ENCODE data around the gene SRD5A1.

Gene SRD5A1

DNA sequence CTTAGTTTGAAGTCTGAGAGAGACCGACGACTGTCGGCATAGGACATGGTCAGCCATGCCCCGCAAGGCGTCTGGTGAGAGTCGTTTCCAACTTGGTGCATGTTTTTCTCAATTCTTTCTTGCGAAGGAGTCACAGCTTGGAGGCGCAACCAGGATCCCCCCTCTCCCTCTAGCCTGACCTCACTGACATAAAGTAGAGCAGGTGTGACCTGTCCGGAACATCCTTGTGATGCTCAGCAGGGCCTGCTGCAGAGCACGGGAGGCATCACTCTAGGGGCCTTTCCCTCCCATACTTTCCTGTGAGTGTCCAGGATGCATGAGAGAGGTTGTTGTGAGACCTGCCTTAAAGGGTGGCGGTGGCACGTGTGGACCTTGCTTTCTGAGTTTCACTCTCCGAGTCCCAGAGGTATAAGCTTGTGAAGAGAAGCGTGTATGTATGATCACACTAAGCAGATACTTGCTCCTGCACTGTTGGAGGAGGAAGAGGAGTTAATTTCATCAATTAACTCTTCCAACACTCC, 85.0 kb downstream of the SRD5A1 start:
- H3K36me3 ChIP-seq (ENCODE audit: control insufficient read depth, insufficient read depth, low read length) = peaks cover 8% of the 10 kb centered on the region; the same call in 1 of the 2 replicates
- peaks cover 34% of the 10 kb centered on the region for H3K4me1 ChIP-seq (ENCODE audit: control insufficient read depth, insufficient read depth, low read length)
- H3K9me3 ChIP-seq (ENCODE audit: control insufficient read depth, insufficient read depth, low read length) = no peaks in the 10 kb centered on the region
- no peak overlapping the region for H3K9ac ChIP-seq (ENCODE audit: low read depth, low read length)
- H3K27ac ChIP-seq (ENCODE audit: low read depth, low read length) = no peak overlapping the region
- H3K27me3 ChIP-seq (ENCODE audit: control insufficient read depth, insufficient read depth, low read length) = no peaks in the 10 kb centered on the region
- H3K4me3 ChIP-seq (ENCODE audit: low read depth, low read length) = no peak overlapping the region

DNA sequence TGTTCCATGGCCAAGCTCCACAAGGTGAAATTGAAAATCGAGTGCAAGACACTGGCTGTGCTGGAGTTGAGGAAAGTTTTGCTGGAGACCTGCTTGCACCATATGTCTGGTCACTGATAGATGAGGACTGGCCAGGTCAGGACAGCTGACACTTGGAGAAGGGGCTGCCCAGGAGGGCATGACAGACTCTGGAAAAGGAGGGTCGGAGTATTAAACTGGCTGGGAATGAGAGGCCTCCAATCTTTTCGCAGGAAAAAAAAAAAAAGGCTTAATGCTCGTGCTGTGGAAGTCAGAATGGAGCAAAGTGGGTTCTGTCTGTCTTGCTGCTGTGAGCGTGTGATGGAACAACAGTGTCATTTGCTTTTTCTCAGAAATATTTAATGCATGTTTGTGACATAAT, 85.5 kb downstream of the SRD5A1 start:
- Histone ChIP-seq H3K27ac (ENCODE audit: low read depth, low read length) (no peak overlapping the region), H3K27me3 (ENCODE audit: control insufficient read depth, insufficient read depth, low read length) (no peaks in the 10 kb centered on the region), H3K4me1 (ENCODE audit: control insufficient read depth, insufficient read depth, low read length) (peaks cover 34% of the 10 kb centered on the region), H3K36me3 (ENCODE audit: control insufficient read depth, insufficient read depth, low read length) (peaks cover 8% of the 10 kb centered on the region), H3K9ac (ENCODE audit: low read depth, low read length) (no peak overlapping the region), H3K9me3 (ENCODE audit: control insufficient read depth, insufficient read depth, low read length) (no peaks in the 10 kb centered on the region), H3K4me3 (ENCODE audit: low read depth, low read length) (no peak overlapping the region)

DNA sequence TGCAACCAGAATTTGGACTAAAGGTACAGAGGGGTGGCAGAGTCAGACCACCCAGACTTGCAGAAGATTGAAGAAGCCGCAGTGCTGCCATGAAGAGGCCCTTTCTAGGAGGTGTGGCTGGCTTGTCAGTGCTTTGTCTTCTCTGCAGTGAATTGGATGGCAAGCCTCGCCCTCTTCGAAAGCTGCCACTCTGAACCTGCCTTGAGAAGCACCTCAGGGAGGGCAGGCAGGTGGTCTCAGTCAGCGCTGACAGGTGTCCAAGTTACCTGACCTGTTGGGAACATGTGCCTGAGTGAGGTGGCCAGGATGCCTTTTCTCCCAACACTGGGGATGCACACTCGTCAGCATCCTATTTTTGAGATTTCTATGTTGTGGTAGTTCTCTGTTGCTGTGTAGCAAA, 86.2 kb downstream of the SRD5A1 start:
- H3K9ac ChIP-seq (ENCODE audit: low read depth, low read length) = no peak overlapping the region
- no peak overlapping the region for H3K4me3 ChIP-seq (ENCODE audit: low read depth, low read length)
- H3K36me3 ChIP-seq (ENCODE audit: control insufficient read depth, insufficient read depth, low read length) = peaks cover 8% of the 10 kb centered on the region
- no peaks in the 10 kb centered on the region for H3K27me3 ChIP-seq (ENCODE audit: control insufficient read depth, insufficient read depth, low read length)
- no peak overlapping the region for H3K27ac ChIP-seq (ENCODE audit: low read depth, low read length)
- no peaks in the 10 kb centered on the region for H3K9me3 ChIP-seq (ENCODE audit: control insufficient read depth, insufficient read depth, low read length)
- H3K4me1 ChIP-seq (ENCODE audit: control insufficient read depth, insufficient read depth, low read length) = peaks cover 34% of the 10 kb centered on the region

DNA sequence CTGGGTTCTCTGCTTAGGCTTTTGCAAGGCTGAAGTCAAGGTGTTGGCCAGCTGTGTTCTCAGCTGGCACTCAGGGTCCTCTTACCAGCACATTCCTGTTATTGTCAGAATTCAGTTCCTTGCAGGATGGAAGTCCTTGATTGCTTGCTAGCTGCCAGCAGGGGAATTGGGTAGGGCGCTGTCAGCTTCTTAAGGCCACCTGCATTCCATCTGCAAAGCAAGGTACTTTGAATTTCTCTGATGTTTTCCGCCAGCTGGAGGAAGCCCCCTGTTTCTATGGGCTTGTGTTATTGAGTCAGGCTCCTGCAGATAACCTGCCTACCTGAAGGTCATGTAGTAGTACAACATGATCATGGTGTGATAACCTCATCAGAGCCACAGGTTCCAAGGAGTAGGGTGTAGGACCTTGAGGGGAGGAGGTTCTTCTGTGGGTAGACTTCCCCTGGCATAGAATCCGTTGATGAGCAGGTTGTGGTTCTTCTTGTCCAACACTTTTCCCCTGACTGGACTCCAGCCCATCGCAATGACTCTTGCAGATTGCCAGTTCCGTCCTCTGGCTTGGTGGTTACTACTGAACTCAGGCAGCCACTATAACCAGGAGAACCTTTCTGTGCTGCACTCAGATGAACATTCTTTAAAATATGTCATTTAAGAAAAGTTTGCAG, 86.8 kb downstream of the SRD5A1 start:
- no peaks in the 10 kb centered on the region for H3K9me3 ChIP-seq (ENCODE audit: control insufficient read depth, insufficient read depth, low read length)
- H3K36me3 ChIP-seq (ENCODE audit: control insufficient read depth, insufficient read depth, low read length) = peaks cover 8% of the 10 kb centered on the region
- H3K27ac ChIP-seq (ENCODE audit: low read depth, low read length) = no peak overlapping the region
- no peak overlapping the region for H3K4me3 ChIP-seq (ENCODE audit: low read depth, low read length)
- H3K27me3 ChIP-seq (ENCODE audit: control insufficient read depth, insufficient read depth, low read length) = no peaks in the 10 kb centered on the region
- no peak overlapping the region for H3K9ac ChIP-seq (ENCODE audit: low read depth, low read length)
- peaks cover 33% of the 10 kb centered on the region for H3K4me1 ChIP-seq (ENCODE audit: control insufficient read depth, insufficient read depth, low read length)

DNA sequence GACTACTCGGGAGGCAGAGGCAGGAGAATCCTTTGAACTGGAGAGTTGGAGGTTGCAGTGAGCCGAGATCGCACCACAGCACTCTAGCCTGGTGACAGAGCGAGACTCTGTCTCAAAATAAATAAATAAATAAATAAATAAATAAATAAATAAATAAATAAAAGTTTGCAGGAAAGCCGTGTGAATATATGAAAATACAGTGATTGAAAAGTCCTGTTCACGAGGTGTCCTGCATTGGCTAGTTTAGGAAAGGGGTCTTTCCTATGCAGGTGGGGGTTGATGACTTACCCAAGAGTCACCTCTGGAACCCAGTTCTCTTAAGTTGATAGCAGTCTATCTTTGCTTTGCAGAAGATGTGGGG, 87.3 kb downstream of the SRD5A1 start:
- no peaks in the 10 kb centered on the region for H3K27me3 ChIP-seq (ENCODE audit: control insufficient read depth, insufficient read depth, low read length)
- H3K4me1 ChIP-seq (ENCODE audit: control insufficient read depth, insufficient read depth, low read length) = peaks cover 28% of the 10 kb centered on the region
- no peak overlapping the region for H3K9ac ChIP-seq (ENCODE audit: low read depth, low read length)
- H3K27ac ChIP-seq (ENCODE audit: low read depth, low read length) = no peak overlapping the region
- no peaks in the 10 kb centered on the region for H3K9me3 ChIP-seq (ENCODE audit: control insufficient read depth, insufficient read depth, low read length)
- H3K4me3 ChIP-seq (ENCODE audit: low read depth, low read length) = no peak overlapping the region
- H3K36me3 ChIP-seq (ENCODE audit: control insufficient read depth, insufficient read depth, low read length) = peaks cover 11% of the 10 kb centered on the region

DNA sequence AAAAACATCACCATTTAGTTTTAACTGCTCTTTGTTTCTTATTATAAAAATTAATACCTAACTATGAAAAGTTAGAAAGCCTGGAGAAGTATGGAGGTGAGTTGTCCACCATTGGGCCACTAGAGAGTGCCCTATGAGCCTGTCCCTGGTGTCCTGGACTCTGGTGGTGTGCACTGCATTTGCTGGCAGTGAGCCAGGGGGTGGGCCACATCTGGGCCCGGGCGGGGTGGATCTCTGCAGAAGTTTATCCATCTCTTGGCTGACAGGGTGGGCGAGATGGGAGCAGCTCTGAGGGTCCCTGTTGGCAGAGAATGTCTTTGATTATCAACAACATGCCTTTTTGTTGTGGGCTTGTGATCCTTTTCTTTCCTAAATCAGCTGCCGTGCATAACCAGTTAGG, 88.2 kb downstream of the SRD5A1 start:
- H3K4me3 ChIP-seq (ENCODE audit: low read depth, low read length) = no peak overlapping the region
- H3K4me1 ChIP-seq (ENCODE audit: control insufficient read depth, insufficient read depth, low read length) = peaks cover 20% of the 10 kb centered on the region
- no peaks in the 10 kb centered on the region for H3K9me3 ChIP-seq (ENCODE audit: control insufficient read depth, insufficient read depth, low read length)
- H3K27ac ChIP-seq (ENCODE audit: low read depth, low read length) = no peak overlapping the region
- H3K9ac ChIP-seq (ENCODE audit: low read depth, low read length) = no peak overlapping the region
- H3K27me3 ChIP-seq (ENCODE audit: control insufficient read depth, insufficient read depth, low read length) = no peaks in the 10 kb centered on the region
- peaks cover 10% of the 10 kb centered on the region for H3K36me3 ChIP-seq (ENCODE audit: control insufficient read depth, insufficient read depth, low read length)

DNA sequence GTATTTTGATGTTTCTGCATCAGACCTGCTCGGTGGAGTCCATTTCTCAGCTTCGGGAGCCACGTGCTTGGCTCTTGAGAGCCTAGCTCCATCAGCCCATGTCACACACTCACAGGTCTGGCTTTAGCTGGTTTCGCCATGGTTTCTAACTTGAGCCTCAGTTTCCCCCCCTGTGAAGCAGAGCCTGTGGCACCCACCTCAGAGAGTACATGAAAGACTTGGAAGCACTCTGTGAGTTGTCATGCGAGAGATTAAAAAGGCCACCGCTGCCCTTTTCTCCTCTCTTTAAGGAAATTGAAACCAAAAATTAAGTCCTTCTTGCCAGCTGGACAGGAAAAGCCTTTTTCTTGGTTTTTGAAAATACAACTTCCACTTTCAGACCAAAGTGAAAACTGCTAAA, 88.8 kb downstream of the SRD5A1 start:
- Histone ChIP-seq H3K27me3 (ENCODE audit: control insufficient read depth, insufficient read depth, low read length) (no peaks in the 10 kb centered on the region), H3K9ac (ENCODE audit: low read depth, low read length) (no peak overlapping the region), H3K4me3 (ENCODE audit: low read depth, low read length) (no peak overlapping the region), H3K27ac (ENCODE audit: low read depth, low read length) (no peak overlapping the region), H3K4me1 (ENCODE audit: control insufficient read depth, insufficient read depth, low read length) (peaks cover 17% of the 10 kb centered on the region), H3K36me3 (ENCODE audit: control insufficient read depth, insufficient read depth, low read length) (peaks cover 4% of the 10 kb centered on the region), H3K9me3 (ENCODE audit: control insufficient read depth, insufficient read depth, low read length) (no peaks in the 10 kb centered on the region)

DNA sequence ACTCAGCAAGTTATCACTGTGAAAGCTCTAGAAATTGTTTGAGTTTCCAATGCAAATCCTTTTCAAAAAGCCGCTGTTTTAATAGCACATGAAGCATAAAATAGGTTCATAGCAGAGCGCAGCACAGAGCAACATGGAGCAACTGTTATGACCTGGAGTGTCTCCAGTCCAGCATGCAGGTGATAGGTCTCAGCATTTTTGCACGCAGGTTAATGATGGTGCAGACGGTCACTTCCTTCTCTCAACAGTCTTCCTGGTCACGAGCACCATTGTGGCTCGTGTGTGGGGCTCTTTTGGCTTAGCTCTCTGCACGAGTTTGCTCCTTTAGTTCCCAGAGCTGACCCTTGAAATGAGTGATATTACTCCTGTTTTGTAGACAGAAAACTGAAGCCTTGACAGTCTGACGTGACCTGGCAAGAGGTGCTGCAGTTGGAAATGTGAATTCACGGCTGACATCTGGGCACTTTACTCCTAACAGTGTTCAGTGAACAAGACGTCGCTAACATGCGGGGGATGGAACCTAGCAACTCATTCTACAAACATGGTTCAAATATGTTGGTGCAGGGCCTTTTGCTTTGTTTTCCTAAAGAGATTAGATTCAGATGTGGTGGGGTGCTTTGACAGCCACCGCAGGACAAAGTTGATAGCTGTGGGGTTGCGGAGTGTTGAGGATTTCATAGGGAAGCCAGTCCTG, 90.0 kb downstream of the SRD5A1 start:
- Histone ChIP-seq H3K9ac (ENCODE audit: low read depth, low read length) (no peak overlapping the region), H3K4me3 (ENCODE audit: low read depth, low read length) (no peak overlapping the region), H3K27me3 (ENCODE audit: control insufficient read depth, insufficient read depth, low read length) (no peaks in the 10 kb centered on the region), H3K4me1 (ENCODE audit: control insufficient read depth, insufficient read depth, low read length) (peaks cover 26% of the 10 kb centered on the region), H3K9me3 (ENCODE audit: control insufficient read depth, insufficient read depth, low read length) (no peaks in the 10 kb centered on the region), H3K36me3 (ENCODE audit: control insufficient read depth, insufficient read depth, low read length) (peaks cover 3% of the 10 kb centered on the region), H3K27ac (ENCODE audit: low read depth, low read length) (no peak overlapping the region)

DNA sequence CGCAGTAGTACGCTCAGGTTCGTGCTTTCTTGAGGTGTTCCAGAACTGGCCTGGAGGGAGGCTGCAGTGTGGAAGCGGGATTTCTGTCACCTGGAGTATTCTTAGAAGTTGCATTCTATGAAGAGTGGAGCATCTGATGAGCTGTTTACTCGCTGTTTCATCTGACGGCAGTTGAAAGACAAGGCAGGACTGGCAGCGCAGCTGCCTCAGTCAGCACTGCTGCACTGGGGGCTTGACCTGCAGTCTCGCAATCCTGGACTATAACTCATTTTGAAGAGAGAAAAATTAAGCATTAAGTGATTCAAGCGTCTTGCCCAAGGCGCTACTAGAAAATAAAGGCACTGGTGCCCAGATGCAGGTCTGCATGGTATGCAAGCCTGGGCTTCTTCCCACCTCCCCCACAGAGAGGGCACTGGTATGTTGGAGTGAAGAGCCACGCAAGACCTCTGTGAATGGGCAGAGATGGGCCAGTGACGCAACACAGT, 90.6 kb downstream of the SRD5A1 start:
- H3K4me3 ChIP-seq (ENCODE audit: low read depth, low read length) = no peak overlapping the region
- peaks cover 3% of the 10 kb centered on the region for H3K36me3 ChIP-seq (ENCODE audit: control insufficient read depth, insufficient read depth, low read length)
- no peaks in the 10 kb centered on the region for H3K27me3 ChIP-seq (ENCODE audit: control insufficient read depth, insufficient read depth, low read length)
- H3K9me3 ChIP-seq (ENCODE audit: control insufficient read depth, insufficient read depth, low read length) = no peaks in the 10 kb centered on the region
- peaks cover 32% of the 10 kb centered on the region for H3K4me1 ChIP-seq (ENCODE audit: control insufficient read depth, insufficient read depth, low read length)
- H3K27ac ChIP-seq (ENCODE audit: low read depth, low read length) = no peak overlapping the region
- no peak overlapping the region for H3K9ac ChIP-seq (ENCODE audit: low read depth, low read length)
